ENCODE data around the gene GSDMA. TPM values are rescaled to one million over a fixed set of nuclear protein-coding genes. Genes with fewer than 3 reads are reported as not detected.

GSDMA gene
- total RNA-seq, 1 donor from 2014 or later, result not detected

GRCh38 chr17:39980351-39981206 is 17.8 kb downstream of the GSDMA start, which contains the start of gene PSMD3:
TSS of gene PSMD3 (plus strand) at chr17:39980807. CDS start at chr17:39980971, 164 bp downstream.
- peak; percentile 98 for DNase-seq (ENCODE audit: low spot score)
- peak within 1 kb of the TSS; percentile 97 for H3K27ac Mint-ChIP-seq (ENCODE audit: unreplicated experiment)
- peak within 1 kb of the TSS; percentile 99 for H3K4me3 Mint-ChIP-seq (ENCODE audit: unreplicated experiment)
- peaks cover 22% of the 10 kb centered on the region for H3K4me1 Mint-ChIP-seq (ENCODE audit: unreplicated experiment)
- peaks cover 11% of the 10 kb centered on the region for H3K36me3 Mint-ChIP-seq (ENCODE audit: low read depth, unreplicated experiment)
- no peaks in the 10 kb centered on the region for H3K9me3 Mint-ChIP-seq (ENCODE audit: unreplicated experiment)
- TF ChIP-seq CTCF (IDR thresholded peaks at IDR 0.05; ENCODE audit: unreplicated experiment), result peak; percentile 81
- peaks cover 8% of the 10 kb centered on the region for H3K27me3 Mint-ChIP-seq (ENCODE audit: unreplicated experiment)

GRCh38 chr17:39981207-39981741 is 18.5 kb downstream of the GSDMA start:
- TF ChIP-seq CTCF (IDR thresholded peaks at IDR 0.05; ENCODE audit: unreplicated experiment), result no peak
- DNase-seq (ENCODE audit: low spot score), result peak; percentile 29
- H3K9me3 Mint-ChIP-seq (ENCODE audit: unreplicated experiment), result no peaks in the 10 kb centered on the region
- H3K36me3 Mint-ChIP-seq (ENCODE audit: low read depth, unreplicated experiment), result peaks cover 16% of the 10 kb centered on the region
- peak overlapping the region; percentile 99 for H3K4me3 Mint-ChIP-seq (ENCODE audit: unreplicated experiment)
- peaks cover 8% of the 10 kb centered on the region for H3K27me3 Mint-ChIP-seq (ENCODE audit: unreplicated experiment)
- peak overlapping the region; percentile 97 for H3K27ac Mint-ChIP-seq (ENCODE audit: unreplicated experiment)
- H3K4me1 Mint-ChIP-seq (ENCODE audit: unreplicated experiment), result peaks cover 22% of the 10 kb centered on the region

GRCh38 chr17:39981766-39982375 is 19.1 kb downstream of the GSDMA start:
- H3K9me3 Mint-ChIP-seq (ENCODE audit: unreplicated experiment), result no peaks in the 10 kb centered on the region
- peak overlapping the region; percentile 99 for H3K4me3 Mint-ChIP-seq (ENCODE audit: unreplicated experiment)
- H3K27me3 Mint-ChIP-seq (ENCODE audit: unreplicated experiment), result peaks cover 8% of the 10 kb centered on the region
- peaks cover 22% of the 10 kb centered on the region for H3K4me1 Mint-ChIP-seq (ENCODE audit: unreplicated experiment)
- no peak for TF ChIP-seq CTCF (IDR thresholded peaks at IDR 0.05; ENCODE audit: unreplicated experiment)
- DNase-seq (ENCODE audit: low spot score), result no peak
- H3K36me3 Mint-ChIP-seq (ENCODE audit: low read depth, unreplicated experiment), result peaks cover 20% of the 10 kb centered on the region
- H3K27ac Mint-ChIP-seq (ENCODE audit: unreplicated experiment), result peak overlapping the region; percentile 97

GRCh38 chr17:39988206-39988810 is 25.5 kb downstream of the GSDMA start:
- Mint-ChIP-seq H3K27me3 (ENCODE audit: unreplicated experiment) (peaks cover 1% of the 10 kb centered on the region), H3K4me1 (ENCODE audit: unreplicated experiment) (peaks cover 8% of the 10 kb centered on the region), H3K4me3 (ENCODE audit: unreplicated experiment) (peak overlapping the region; percentile 57), H3K27ac (ENCODE audit: unreplicated experiment) (no peak overlapping the region), H3K9me3 (ENCODE audit: unreplicated experiment) (no peaks in the 10 kb centered on the region), H3K36me3 (ENCODE audit: low read depth, unreplicated experiment) (peaks cover 59% of the 10 kb centered on the region)
- no peak for TF ChIP-seq CTCF (IDR thresholded peaks at IDR 0.05; ENCODE audit: unreplicated experiment)
- no peak for DNase-seq (ENCODE audit: low spot score)
